Peyer's patch (tissue), 4 donors: ENCODE results near the gene FAM89A.

ENCODE experiments used
- CTCF ChIP-seq, 6 experiments: fragments of 450-650 bp in 4 of 6; fragments of 200-600 bp in 2 of 6; sonication (generic) in 1 of 6; IDR thresholded peaks; one replicate each; pipeline ENCODE4 v1.5.1; 2017 to 2019; ENCODE audit warnings: antibody characterized with exemption in 6 of 6, mild to moderate bottlenecking in 3 of 6, moderate library complexity in 1 of 6
- POLR2A ChIP-seq, 2 donors: fragments of 450-650 bp; IDR thresholded peaks; one replicate each; pipeline ENCODE4 v1.5.1; 2017; ENCODE audit warnings: antibody characterized with exemption in 2 of 2, mild to moderate bottlenecking in 2 of 2, moderate library complexity in 2 of 2

DNA sequence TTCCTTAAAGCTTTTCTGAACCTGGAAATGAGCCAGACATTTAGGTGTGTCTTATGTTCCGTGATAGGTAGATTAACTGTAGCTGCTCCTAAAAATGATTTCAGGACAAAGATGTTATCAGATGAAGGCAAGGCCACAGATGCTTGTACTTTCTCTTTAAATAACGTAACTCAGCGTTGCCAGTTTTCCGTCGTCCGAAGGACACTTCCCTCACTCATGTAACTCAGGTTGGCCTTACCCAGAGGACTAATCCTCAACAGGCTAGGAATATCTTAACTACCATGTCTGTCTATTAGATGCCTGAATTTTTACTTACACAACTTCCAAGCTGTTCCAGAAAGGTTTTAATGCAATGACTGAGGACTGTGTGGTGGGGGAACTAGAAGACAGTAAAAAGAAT lies 35.4 kb upstream of the FAM89A start:
- TF ChIP-seq CTCF (IDR thresholded peaks at IDR 0.05): no peak
- TF ChIP-seq POLR2A (IDR thresholded peaks at IDR 0.05): no peak
